Measurements from ENCODE around the gene EP400. TPM values are rescaled to one million over a fixed set of nuclear protein-coding genes. Genes with fewer than 3 reads are reported as not detected.

EP400 gene
- total and polyA plus RNA-seq, 8 donors, result 5.2 to 39.8 (median 21.6) TPM

- WGBS, 5 donors, result 9 to 16% (median 10%) methylated on average over 8 of the region's 8 CpGs
- peaks cover 15 to 31% (median 25%) of the 10 kb centered on the region in 4 donors for H3K4me1 ChIP-seq
- no peaks in the 10 kb centered on the region for H3K9me3 ChIP-seq
- intact Hi-C loops (cut with DNase I; ENCODE audit: low total_unique reads), result no loop called here
- H3K27ac ChIP-seq, result peak overlapping the region in 4 of 5 donors; percentile 7 to 95 (median 92)
- DNase-seq, result no peak
- peaks cover under 1 to 22% (median 7%) of the 10 kb centered on the region in 4 donors for H3K36me3 ChIP-seq
- H3K4me3 ChIP-seq, result peak overlapping the region; percentile 73 to 97 (median 91)
- H3K27me3 ChIP-seq, result no peaks in the 10 kb centered on the region
- TF ChIP-seq CTCF (IDR thresholded peaks at IDR 0.05), result no peak
- no peak for TF ChIP-seq POLR2AphosphoS5 (IDR thresholded peaks at IDR 0.05)
- TF ChIP-seq EP300 (IDR thresholded peaks at IDR 0.05), result no peak
- no peak for TF ChIP-seq POLR2A (IDR thresholded peaks at IDR 0.05)
Observed at GRCh38 chr12:132083614-132083940, 133.8 kb downstream of the EP400 start.

- 0 to 1% (median 1%) methylated on average over 29 to 84 of the region's 84 CpGs for WGBS, 5 donors
- H3K4me1 ChIP-seq, result peaks cover 15 to 31% (median 25%) of the 10 kb centered on the region in 4 donors
- no peaks in the 10 kb centered on the region for H3K9me3 ChIP-seq
- H3K27me3 ChIP-seq, result no peaks in the 10 kb centered on the region
- TF ChIP-seq POLR2AphosphoS5 (IDR thresholded peaks at IDR 0.05) (peak; percentile 90 to 95 (median 94)), CTCF (IDR thresholded peaks at IDR 0.05) (no peak)
- intact Hi-C loops (cut with DNase I; ENCODE audit: low total_unique reads), result no loop called here
- H3K36me3 ChIP-seq, result peaks cover 0 to 21% (median 5%) of the 10 kb centered on the region in 4 donors
- peak overlapping the region; percentile 73 to 97 (median 91) for H3K4me3 ChIP-seq
- peak overlapping the region; percentile 83 to 98 (median 92) for H3K27ac ChIP-seq
- DNase-seq, result peak; percentile 93 to 98
Observed at GRCh38 chr12:132083941-132084620, 134.3 kb downstream of the EP400 start.

GRCh38 chr12:132084621-132085290 lies 135.0 kb downstream of the EP400 start:
- 1 to 2% (median 1%) methylated on average over 29 to 49 of the region's 49 CpGs for WGBS, 5 donors
- peak overlapping the region; percentile 83 to 98 (median 92) for H3K27ac ChIP-seq
- H3K36me3 ChIP-seq, result peaks cover 0 to 21% (median 5%) of the 10 kb centered on the region in 4 donors
- H3K4me3 ChIP-seq, result peak overlapping the region; percentile 73 to 97 (median 91)
- no peaks in the 10 kb centered on the region for H3K9me3 ChIP-seq
- H3K4me1 ChIP-seq, result peaks cover 15 to 31% (median 25%) of the 10 kb centered on the region in 4 donors
- peak; percentile 63 to 84 for DNase-seq
- no peaks in the 10 kb centered on the region for H3K27me3 ChIP-seq
- intact Hi-C loops (cut with DNase I; ENCODE audit: low total_unique reads), result no loop called here
- TF ChIP-seq POLR2A (IDR thresholded peaks at IDR 0.05) (no peak), POLR2AphosphoS5 (IDR thresholded peaks at IDR 0.05) (peak in 1 of 3 donors; percentile 23)

DNA sequence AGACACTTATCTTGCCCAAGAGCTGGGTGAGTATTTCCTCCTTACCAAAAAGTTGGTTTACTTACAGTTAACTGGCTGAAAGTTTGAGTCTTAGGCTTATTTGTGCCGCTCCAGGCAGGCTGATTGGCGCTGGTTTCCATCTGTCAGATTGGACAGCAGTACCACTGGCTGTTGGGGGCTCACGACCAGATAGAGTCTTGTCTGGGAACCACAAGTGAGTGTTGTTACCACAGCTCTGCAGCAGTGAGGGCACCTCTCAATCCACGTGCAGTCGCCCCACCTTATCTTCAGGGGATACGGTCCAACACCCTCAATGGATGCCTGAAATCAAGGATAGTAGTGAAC lies 135.5 kb downstream of the EP400 start:
- peak overlapping the region; percentile 73 to 97 (median 91) for H3K4me3 ChIP-seq
- TF ChIP-seq CTCF (IDR thresholded peaks at IDR 0.05) (no peak), POLR2A (IDR thresholded peaks at IDR 0.05) (no peak), POLR2AphosphoS5 (IDR thresholded peaks at IDR 0.05) (no peak), EP300 (IDR thresholded peaks at IDR 0.05) (no peak)
- peaks cover 15 to 31% (median 25%) of the 10 kb centered on the region in 4 donors for H3K4me1 ChIP-seq
- H3K27me3 ChIP-seq, result no peaks in the 10 kb centered on the region
- H3K36me3 ChIP-seq, result peaks cover 0 to 21% (median 5%) of the 10 kb centered on the region in 4 donors
- DNase-seq, result no peak
- 28 to 52% (median 37%) methylated on average over 6 of the region's 6 CpGs for WGBS, 5 donors
- H3K9me3 ChIP-seq, result no peaks in the 10 kb centered on the region
- intact Hi-C loops (cut with DNase I; ENCODE audit: low total_unique reads), result no loop called here
- peak overlapping the region; percentile 61 to 95 (median 92) for H3K27ac ChIP-seq
